RPMI7951 (cell line): Measurements from ENCODE around the gene NRG3. TPM values are rescaled to one million over a fixed set of nuclear protein-coding genes. Genes with fewer than 3 reads are reported as not detected.

Experiments used
- DNase-seq: peaks from one replicate; pipeline ENCODE4 v3.0.0-alpha.2; 2012; ENCODE audit warnings: low read depth
- total RNA-seq: library from RNA; depleted of rRNA; stranded (reverse); fragments of >200 nt; shearing (Covaris generic); gene quantifications from 2 replicates; pipeline ENCODE4 v1.2.3, GENCODE V29; 2014

NRG3 gene
- total RNA-seq, 1 experiment from 2014 or later: not detected

DNA sequence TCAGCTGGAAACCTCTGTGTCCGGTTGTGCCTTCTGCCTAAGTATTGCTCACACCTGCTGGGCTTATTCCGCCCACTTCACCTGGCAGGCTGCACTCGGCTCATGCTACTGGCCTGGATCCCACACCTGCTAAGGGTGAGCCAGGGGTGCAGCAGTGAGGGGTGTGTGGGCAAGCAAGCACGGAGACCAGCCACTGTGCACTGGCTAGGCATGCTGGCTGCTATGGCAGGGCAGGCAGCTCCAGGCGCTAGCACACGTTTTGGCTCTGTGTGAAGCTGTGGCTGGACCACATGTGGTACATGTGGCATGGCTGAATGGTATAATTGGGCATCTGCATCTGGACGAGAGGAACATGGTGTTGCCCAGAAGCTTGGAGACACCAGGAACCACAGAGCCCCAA is 940.7 kb downstream of the NRG3 start:
- DNase-seq: no peak

DNA sequence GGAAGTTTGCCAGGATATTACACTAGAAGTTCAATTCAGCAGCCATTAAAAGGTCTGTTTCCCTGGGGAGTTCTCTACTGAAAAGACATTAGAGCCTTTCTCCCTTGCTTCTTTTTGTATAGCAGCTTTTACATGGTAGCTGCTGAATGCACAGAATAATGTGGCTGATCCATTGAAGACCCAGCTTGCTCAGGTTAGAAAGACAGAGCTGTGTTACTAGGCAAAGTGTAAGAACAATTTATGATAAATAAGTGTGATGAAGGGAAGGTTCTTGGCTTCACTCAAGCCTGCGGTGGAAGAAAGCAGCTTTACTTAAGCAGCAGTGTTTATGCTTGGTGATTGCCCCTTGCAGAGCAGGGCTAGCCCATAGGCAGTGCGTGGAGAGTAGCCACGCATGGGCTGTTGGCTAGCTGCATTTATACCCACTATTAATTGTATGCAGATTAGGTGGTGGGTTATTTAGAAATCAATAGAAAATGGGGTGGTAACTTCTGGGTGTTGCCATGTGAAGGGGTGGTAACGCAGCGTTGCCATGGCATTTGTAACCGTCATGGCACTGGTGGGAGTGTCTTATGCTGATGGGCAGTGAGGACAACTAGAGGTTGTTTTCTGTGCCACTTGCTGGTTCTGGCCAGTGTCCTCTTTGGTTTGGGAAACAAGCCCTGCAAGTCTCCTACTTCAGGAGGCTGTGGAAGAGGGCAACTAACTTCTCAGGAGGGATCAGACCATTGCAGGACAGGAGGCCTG is 942.9 kb downstream of the NRG3 start:
- no peak for DNase-seq

DNA sequence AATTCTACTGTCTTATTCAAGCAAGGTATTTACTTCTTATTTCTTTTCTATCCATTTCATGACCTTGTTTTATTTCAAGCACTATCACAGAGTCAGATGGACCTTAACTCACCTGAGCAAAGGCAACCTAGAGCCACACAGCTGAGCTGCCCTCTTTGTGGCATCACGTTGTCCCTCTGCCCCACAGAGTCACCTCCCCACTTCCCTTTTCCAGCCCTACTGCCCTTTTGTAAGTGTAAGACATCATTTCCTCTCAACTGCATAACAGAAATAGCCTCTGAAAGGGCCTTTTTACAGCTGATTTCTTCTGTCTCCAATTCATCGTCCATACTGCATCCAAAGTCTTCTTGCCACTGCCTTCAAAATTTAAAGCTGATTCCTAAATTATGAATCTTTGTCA is 946.0 kb downstream of the NRG3 start:
- no peak for DNase-seq

DNA sequence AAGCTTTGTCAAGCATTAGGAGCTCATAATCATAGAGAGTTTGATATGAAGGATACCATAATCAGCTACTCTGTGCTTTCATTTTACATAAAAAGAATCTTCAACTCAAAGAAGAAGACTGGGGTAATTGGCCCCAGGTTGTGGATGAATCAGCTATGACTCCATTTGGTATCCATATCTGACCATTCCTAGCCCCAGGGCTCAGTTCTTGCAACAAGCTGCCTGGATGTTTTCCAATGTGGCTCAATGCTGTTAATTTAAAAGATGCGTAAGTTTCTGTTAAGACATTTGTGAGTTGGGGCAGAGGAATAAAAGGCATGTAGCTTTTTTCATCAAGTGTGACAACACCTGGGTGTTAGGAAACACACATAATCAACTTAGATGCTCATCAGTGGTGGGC is 951.1 kb downstream of the NRG3 start:
- peak; percentile 96 for DNase-seq

DNA sequence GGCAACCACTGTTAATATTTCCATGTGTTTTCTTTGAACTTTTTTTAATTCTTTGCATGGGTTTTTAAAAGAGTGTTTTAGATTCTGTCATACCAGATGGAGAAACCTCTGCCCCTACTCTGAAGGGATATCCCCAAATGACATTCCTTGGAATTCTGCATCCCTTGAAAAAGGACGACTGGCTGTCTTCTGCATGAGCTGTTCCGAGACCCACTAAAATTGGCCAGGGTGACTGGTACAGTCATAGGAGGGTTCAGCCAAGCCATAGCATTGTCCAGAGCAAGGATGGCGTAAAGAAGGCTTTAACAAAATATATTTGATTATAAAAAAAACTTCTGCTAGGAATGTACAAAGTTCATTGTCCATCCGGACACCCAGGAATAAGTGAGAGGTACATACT is 952.9 kb downstream of the NRG3 start:
- DNase-seq: peak; percentile 40

DNA sequence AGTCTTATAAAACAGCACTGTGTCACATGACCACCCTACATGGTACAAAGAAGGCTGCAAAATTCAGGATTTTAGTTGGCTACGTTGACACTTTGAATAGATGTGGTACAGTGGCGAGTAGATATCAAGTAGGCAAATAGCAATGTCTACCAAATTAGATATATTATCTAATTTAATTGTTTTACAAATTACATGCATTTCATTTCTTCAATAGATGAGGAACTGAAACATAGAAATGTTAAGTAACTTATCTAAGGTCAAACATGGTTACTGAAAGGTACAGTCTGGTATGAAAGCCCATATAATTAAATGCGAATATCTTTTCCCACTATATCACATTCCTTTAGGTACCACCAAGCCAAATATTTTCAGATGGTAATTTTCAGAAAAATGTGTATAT is 972.2 kb downstream of the NRG3 start:
- DNase-seq: no peak

DNA sequence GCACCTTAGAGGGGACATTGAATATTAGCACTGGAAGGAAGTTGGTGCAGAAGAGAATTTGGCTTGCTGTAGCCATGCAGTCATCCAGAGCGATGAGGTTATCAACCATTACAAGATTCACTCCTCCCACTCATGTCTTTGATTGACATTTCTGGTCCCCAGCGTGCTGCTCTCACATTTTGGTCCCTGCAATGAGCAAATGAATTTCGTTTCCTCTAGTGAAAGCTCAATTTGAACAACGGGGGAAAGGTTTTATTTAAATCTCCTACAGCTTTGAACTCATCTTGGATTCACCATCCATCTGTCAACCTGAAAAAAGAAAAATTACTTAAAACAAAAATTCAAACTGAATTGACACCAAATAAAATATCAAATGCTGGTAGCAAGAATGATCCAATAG is 975.2 kb downstream of the NRG3 start:
- no peak for DNase-seq

DNA sequence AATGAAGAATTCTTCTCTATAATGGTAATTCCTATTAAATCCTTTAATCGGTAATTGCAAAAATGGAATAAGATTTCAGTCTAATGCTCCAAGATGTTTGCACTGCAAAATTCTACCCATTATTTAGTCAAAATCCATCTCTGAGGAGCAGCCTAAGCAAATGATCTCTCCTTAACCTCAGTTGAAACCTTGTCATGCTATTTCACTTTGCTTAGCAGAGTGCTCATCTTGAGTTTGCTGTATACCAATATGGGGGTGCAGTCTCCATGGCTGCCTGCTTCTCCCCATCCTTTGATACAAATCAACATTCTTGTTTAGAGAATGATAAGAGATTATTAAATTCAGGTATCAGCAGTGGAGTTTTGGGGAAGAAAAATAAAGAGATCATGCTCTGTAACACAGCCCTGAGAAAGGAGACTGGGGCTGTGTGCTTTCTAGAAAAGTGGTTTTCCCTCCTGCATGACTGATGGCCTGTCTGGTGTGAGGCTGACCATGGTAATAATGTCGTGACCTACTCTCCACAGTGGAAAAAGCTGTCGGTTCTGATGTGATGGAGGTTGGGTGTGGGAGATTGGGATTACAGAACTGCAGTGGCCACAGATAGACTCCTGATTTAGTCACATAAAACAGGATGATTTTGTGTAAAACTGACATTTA is 982.1 kb downstream of the NRG3 start:
- DNase-seq: no peak

DNA sequence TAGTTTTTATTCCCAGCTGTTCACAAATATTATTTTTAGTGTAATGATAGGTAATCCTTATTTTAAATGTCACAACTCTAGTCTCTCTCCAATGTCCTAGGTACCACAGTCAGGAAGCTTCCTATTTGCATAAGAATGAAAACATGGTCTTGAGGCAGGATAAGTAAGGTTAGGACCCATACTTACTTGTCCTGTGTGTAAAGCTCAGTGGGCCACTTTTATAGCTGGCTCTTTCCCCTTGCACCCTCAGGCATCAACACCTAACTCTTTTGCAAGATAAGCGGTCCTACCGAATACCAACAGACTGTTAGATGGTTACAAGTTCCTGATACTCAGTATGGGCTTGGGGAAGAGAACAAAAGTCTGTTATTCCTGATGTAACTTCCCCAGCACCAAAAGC is 986.9 kb downstream of the NRG3 start:
- DNase-seq: no peak

DNA sequence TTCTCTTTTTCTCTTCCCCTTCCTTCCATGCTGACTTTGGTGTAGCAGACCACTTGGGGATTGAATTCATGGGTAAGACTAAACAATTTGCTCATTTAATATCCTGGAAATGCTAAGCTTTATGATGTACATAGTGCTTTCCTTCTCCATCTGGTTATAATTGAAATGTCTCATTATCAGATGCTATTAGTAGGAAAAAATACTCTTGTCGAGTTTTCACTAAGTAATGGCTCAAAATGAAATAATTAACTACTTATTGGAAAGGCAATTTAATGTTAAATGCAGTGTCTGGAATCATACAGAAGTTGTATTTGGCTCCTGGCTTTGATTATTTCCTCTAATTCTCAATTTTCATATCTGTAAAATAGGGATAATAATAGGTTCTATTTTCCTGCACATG is 990.4 kb downstream of the NRG3 start:
- no peak for DNase-seq

DNA sequence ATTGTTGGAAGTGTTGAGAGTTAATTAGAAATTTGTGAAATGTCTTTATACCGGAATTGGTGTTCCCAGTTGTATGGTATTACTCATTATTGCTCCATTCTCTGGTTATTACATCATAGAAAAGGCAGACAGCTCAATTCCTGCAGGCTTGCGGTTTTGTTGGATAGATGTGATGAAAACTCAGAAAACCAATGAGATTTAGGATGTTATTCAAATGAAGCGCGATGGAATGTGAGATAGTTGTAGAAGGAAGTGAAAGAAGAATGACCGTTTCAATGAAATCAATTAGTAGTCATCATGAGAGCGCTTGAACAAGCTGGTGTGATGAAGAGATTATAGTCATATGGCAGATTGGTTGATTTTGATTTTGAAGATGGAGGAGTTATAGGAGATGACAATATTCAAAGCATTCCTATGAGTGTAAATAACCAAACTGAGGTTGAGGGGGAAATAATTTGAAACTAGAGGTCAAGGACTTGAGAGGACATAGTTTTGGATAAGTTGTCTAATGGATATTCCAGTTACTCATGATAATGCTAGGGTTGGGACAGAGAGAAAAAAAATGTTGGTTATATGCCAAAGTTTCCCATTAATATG is 991.5 kb downstream of the NRG3 start:
- peak; percentile 92 for DNase-seq

DNA sequence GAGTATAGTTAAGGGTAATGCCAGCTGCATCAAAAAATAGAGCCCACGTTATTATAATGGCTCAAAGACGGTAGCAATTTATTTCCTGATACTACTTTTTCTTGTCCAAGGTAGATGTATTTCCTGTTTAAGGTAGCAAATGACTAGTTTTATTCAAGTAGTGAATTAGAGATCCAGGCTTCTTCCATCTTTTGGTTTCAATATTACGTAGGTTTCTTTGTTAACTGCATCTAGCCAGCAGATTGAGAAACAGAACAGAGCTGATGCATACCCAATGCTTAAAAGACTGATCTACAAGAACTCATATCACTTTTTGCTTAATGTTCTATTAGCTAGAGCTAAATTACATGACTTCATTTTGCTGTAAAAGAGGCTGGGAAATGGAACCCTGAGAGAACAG is 992.1 kb downstream of the NRG3 start:
- no peak for DNase-seq

DNA sequence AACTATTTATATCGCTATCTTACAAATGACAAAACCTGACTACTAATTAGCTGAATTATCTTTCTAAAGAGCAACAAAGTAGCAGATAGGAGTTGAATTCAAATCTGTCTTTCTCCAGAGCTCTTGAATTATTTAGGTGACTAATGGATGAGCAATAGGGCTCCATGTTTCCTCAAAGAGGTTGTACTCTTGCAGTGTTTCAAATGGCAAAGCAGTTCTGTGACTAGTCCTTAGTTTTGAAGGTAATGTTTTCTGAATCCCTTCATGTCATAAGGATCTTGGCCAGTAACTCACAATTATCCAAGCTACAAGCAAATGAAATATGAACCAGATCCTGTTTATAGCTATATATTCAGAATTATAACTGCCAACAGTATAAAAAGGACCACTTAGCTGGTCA is 999.7 kb downstream of the NRG3 start:
- DNase-seq: peak; percentile 56

DNA sequence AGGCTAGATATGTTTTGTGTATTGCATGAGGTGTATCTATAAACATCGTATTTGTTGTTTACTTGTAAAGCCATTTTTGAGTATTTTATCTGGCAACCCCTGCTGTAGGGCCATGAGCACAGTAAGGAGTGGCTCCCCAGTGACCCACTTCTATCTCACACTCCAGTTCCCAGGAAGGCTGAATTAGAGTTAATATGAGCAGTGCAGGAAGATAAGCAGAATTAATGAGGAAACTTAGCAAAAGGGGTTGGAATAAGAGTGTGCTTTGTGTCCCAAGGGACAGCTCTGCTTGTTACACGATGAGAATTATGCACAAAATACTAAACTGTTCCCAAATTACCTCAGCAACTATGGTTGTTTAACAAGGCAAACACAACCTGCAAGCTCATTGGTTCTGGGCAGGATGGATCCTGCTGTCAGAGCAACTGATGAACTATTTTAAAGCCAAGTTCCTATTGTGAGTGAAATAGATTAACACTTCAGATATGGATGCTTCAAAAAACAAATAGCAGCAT is 1005.8 kb downstream of the NRG3 start:
- no peak for DNase-seq

DNA sequence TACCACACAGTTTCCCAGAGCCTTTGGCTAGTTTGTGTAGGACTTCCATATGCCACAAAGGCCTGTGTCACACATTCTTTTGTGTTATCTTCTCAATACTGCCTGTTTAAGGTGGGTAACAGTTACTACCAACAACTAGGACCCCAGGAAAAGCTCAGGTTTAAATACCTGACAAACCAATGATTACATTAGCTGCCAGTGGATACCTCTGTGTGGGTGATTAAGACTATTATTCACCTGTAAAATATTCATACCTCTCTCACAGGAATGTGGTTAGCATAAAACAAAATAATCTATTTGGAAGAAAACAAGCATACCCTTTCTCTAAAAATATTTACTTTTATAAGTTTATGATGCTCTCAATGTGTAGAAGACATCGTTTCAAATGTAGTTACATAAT is 1007.7 kb downstream of the NRG3 start:
- DNase-seq: no peak

DNA sequence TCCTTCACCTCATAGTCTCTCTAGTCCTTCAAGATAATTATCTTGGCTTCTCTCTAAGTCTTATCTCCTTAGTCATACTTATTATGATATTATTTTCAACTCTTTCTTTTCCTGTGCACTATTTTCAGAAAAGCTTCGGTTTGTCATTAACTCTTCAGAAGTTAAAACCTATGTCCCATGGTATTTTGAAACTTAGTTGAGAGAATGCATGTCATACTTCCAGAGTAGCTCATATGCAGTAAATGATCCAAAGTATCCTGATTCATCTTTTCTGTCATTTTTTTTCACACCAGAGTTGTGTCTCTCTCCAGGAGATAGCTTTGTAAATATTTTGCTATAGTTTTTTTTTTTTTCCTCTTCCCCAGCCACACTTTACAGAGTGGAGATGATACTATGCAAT is 1008.6 kb downstream of the NRG3 start:
- DNase-seq: no peak

DNA sequence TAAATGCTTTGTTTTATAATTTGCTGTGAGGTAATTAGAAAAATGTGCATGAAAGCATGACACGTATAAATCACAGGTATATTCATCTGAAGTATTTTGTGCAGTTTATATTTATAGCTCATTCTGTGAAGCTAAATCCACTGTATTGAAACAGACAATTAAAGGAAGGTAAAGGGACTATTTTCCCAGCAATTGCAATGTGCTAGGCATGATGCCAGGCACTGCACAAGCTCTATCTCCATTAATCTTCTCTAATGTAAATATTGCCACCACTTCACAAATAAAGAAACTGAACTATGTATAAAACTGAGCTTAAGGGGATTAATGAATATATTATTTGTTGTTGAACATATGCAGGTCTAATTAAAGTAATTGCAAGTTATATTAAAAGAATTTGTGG is 1012.5 kb downstream of the NRG3 start:
- DNase-seq: no peak

DNA sequence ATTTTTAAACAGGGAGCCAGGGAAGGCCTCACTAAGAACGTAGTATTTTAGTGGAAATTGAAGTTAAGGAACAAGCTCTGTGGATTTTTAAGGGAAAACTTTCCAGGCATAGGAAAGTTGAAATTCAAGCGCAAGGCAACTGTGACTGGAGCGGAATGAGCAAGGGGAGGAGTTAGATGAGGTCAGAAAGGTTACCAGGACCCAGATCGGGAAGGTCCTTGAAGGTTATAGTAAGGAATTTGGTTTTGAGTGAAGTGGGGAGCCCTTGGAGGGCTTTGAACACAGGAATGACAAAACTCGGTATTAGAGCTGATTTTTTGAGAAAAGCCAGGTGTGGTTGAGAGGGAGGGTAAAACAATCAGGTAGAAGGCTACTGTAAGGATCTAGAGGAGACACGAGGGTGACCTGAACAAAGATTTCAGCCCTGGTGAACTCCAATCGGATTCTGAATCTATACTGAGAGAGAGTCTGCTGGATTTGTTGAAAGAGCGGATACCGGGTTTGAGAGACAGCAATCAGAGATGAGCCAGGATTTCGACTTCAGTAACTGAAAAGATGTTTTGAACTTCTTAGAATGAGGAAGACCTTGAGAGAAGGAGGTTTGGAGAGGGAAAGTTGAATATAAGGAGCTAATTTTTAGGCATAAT is 1013.9 kb downstream of the NRG3 start:
- no peak for DNase-seq

DNA sequence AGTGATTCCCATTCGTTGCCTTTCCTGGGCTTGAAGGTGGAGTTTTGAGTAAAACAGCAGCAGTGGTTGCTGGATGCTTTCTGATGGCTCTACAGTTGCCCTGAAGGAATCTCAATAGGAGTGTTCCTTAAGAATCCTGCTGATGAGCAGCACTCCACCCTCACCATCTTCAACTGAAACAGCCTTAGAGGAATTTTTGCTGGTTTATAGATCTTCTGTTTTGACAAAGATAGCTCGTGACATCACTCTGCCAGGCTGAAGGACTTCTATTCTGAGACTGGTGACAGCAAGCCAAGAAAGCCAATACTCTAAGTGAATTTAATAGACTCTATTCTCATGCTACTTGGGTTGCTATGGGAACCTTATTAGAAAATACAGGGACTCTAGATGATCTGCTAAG is 1014.7 kb downstream of the NRG3 start:
- no peak for DNase-seq

DNA sequence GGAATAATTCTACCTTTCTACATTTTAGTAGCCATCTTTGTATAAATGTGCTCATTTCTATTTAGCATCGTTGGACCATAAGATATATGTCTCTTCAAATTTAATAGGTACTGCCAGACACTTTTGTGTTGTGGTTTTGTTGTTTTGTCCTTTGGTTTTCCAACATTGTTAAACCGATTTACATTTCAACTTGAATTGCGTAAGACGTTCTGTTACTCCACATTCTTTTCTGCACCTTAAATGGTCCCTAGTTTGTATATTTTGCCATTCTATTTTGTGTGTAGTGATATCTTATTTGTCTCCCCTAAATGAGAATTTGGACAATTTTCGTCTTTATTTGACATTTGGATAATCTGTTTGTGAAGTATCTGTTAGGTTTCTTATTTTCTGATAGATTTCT is 1015.6 kb downstream of the NRG3 start:
- no peak for DNase-seq

DNA sequence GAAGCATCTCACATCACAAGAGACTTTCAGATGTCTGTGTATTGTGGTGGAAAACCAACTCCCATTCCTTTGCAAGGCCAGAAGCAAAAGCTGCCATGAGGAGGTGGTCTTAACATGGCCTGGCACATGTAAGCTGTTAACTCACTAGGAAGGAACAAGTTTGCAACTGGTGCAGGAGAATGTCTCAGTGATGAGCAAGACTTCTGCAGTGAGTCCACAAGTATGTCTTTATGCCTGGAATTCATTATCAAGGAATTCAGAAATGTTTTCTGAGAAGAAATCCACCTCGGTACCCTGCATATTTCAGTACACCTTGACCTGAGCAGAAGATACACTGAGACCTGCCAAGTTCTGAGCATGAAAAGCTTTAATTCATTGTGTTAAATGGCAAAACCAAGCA is 1033.1 kb downstream of the NRG3 start:
- DNase-seq: no peak

DNA sequence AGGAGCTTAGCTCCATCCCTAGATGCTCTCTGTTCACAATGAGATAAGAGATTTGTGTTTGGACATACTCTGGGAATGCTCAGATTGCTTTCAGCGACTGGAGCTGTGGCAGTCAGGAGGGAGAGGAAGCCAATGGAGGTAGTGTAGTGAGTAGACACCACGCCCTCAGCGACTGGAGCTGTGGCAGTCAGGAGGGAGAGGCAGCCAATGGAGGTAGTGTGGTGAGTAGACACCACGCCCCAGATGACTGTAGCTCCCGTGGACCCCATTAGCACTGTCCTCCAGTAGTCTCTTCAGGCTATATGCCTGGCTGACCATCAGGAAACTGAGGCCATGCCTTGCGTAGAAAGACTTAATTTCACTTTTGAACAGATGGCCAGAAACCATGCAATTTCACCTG is 1033.8 kb downstream of the NRG3 start:
- DNase-seq: peak; percentile 38

DNA sequence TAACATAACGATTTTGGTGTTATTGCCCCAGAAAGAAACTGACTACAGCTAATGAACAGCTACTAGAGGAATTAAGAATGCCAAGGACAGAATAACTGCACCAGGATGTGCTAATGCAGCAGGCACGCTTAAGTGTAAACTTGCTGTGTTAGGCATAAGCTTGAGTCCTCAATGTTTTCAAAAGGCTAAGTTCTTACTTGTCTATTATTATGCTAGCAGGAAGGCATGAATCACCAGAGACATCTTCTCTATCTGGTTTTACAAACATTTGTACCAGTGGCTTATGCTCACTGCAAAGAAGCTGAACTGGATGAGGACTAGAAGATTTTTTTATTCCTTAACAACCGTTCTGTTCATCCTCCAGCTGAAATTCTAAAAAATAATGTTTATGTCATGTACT is 1035.3 kb downstream of the NRG3 start:
- DNase-seq: peak; percentile 13
